Neural cell (in vitro differentiated cells): ENCODE measurements around the gene CRKL. TPM values are rescaled to one million over a fixed set of nuclear protein-coding genes. Genes with fewer than 3 reads are reported as not detected.
A peak's percentile ranks its signal among the peaks of the same experiment; 100 is the strongest.

Experiments used
- H2AFZ ChIP-seq: fragments of 200-600, 300-800 bp; sonication (generic), shearing (Covaris generic); 2 replicates; pipeline ENCODE4 v1.6.0; 2014; ENCODE audit warnings: low read depth, mild to moderate bottlenecking, antibody characterized with exemption, low read length, moderate library complexity
- H3F3A ChIP-seq: fragments of 200-600 bp; shearing (Covaris generic); 2 replicates; pipeline ENCODE4 v1.6.1; 2016; ENCODE audit warnings: mild to moderate bottlenecking, moderate library complexity, mixed read lengths, antibody characterized with exemption, low read length; ENCODE audit not compliant: insufficient read depth, poor library complexity, severe bottlenecking
- H3K27ac ChIP-seq: fragments of 200-600, 300-800 bp; sonication (generic), shearing (Covaris generic); 2 replicates; pipeline ENCODE4 v1.5.1; 2014; ENCODE audit warnings: mild to moderate bottlenecking, low read length, moderate library complexity
- H3K27me3 ChIP-seq: fragments of 300-800, 200-600 bp; sonication (generic), shearing (Covaris generic); 2 replicates; pipeline ENCODE4 v1.6.0; 2014; ENCODE audit warnings: mild to moderate bottlenecking, low read depth, low read length, moderate library complexity; ENCODE audit not compliant: insufficient read depth
- H3K36me3 ChIP-seq: fragments of 300-800, 200-600 bp; sonication (generic), shearing (Covaris generic); 2 replicates; pipeline ENCODE4 v1.5.1; 2014; ENCODE audit warnings: mild to moderate bottlenecking, antibody characterized with exemption, low read length, moderate library complexity; ENCODE audit not compliant: insufficient read depth
- H3K4me2 ChIP-seq: fragments of 300-800, 200-600 bp; sonication (generic), shearing (Covaris generic); 2 replicates; pipeline ENCODE4 v1.6.0; 2014; ENCODE audit warnings: mild to moderate bottlenecking, low read length
- H3K4me3 ChIP-seq: fragments of 300-800, 200-600 bp; sonication (generic), shearing (Covaris generic); 2 replicates; pipeline ENCODE4 v1.5.1; 2014; ENCODE audit warnings: mild to moderate bottlenecking, low read length, moderate library complexity
- H3K79me2 ChIP-seq: fragments of 200-600 bp; shearing (Covaris generic); replicated peaks from 2 replicates; pipeline ENCODE4 v1.6.0; 2014; ENCODE audit warnings: mild to moderate bottlenecking, low read length, moderate library complexity; ENCODE audit not compliant: insufficient read depth
- H3K9ac ChIP-seq: fragments of 300-800, 200-600 bp; sonication (generic), shearing (Covaris generic); 2 replicates; pipeline ENCODE4 v1.6.1; 2016; ENCODE audit warnings: mild to moderate bottlenecking, low read length, mixed read lengths
- H3K9me2 ChIP-seq: fragments of 200-600 bp; shearing (Covaris generic); 2 replicates; pipeline ENCODE4 v1.6.1; 2016; ENCODE audit warnings: mild to moderate bottlenecking, low read length, mixed read lengths; ENCODE audit not compliant: insufficient read depth
- H3K9me3 ChIP-seq: fragments of 200-600, 300-800 bp; sonication (generic), shearing (Covaris generic); 2 replicates; pipeline ENCODE4 v1.6.1; 2016; ENCODE audit warnings: mild to moderate bottlenecking, mixed run types, low read length, moderate library complexity, mixed read lengths
- H4K20me1 ChIP-seq: fragments of 200-600 bp; shearing (Covaris generic); 2 replicates; pipeline ENCODE4 v1.6.1; 2016; ENCODE audit warnings: mild to moderate bottlenecking, mixed run types; ENCODE audit not compliant: insufficient read depth
- EP300 ChIP-seq: fragments of 450-650 bp; conservative IDR thresholded peaks from 2 replicates; pipeline ENCODE4 v1.6.1; 2014; ENCODE audit warnings: antibody characterized with exemption, mild to moderate bottlenecking, moderate library complexity; ENCODE audit not compliant: poor library complexity, severe bottlenecking
- EZH2 ChIP-seq: fragments of 200-600, 300-800 bp; shearing (Covaris generic), sonication (generic); IDR thresholded peaks from 2 replicates; pipeline ENCODE4 v1.6.1; 2014; ENCODE audit warnings: antibody characterized with exemption, low read length, borderline replicate concordance, mild to moderate bottlenecking; ENCODE audit not compliant: insufficient read depth, poor library complexity, severe bottlenecking
- MXI1 ChIP-seq: fragments of 450-650 bp; conservative IDR thresholded peaks from 2 replicates; pipeline ENCODE4 v1.6.1; 2014; ENCODE audit warnings: antibody characterized with exemption, mild to moderate bottlenecking; ENCODE audit not compliant: poor library complexity, severe bottlenecking
- POLR2AphosphoS5 ChIP-seq: IDR thresholded peaks from 2 replicates; pipeline ENCODE4 v1.6.1; 2012
- RAD21 ChIP-seq: fragments of 450-650 bp; conservative IDR thresholded peaks from 2 replicates; pipeline ENCODE4 v1.6.1; 2014; ENCODE audit warnings: antibody characterized with exemption, mild to moderate bottlenecking, moderate library complexity
- SMC3 ChIP-seq: fragments of 450-650 bp; conservative IDR thresholded peaks from 2 replicates; pipeline ENCODE4 v1.6.1; 2014; ENCODE audit warnings: antibody characterized with exemption, mild to moderate bottlenecking, moderate library complexity; ENCODE audit not compliant: poor library complexity
- TAF1 ChIP-seq: IDR thresholded peaks from 2 replicates; pipeline ENCODE4 v1.6.1; 2012; ENCODE audit warnings: low read depth
- polyA plus RNA-seq: library from polyadenylated mRNA; depleted of rRNA; stranded (reverse); fragments of >200 nt; gene quantifications from 2 replicates; pipeline ENCODE4 v1.2.3, GENCODE V29; 2014
- TF ChIP-seq, protein P1 (sequence below): IDR thresholded peaks from 2 replicates; pipeline ENCODE4 v1.6.1; 2012; ENCODE audit warnings: borderline replicate concordance
- TF ChIP-seq, protein P2 (sequence below): fragments of 450-650 bp; IDR thresholded peaks from 2 replicates; pipeline ENCODE4 v1.5.1; 2014; ENCODE audit warnings: antibody characterized with exemption, mild to moderate bottlenecking, moderate library complexity; ENCODE audit not compliant: poor library complexity, severe bottlenecking

CRKL gene
- polyA plus RNA-seq, 1 donor from 2014 or later: 46.8 TPM

DNA sequence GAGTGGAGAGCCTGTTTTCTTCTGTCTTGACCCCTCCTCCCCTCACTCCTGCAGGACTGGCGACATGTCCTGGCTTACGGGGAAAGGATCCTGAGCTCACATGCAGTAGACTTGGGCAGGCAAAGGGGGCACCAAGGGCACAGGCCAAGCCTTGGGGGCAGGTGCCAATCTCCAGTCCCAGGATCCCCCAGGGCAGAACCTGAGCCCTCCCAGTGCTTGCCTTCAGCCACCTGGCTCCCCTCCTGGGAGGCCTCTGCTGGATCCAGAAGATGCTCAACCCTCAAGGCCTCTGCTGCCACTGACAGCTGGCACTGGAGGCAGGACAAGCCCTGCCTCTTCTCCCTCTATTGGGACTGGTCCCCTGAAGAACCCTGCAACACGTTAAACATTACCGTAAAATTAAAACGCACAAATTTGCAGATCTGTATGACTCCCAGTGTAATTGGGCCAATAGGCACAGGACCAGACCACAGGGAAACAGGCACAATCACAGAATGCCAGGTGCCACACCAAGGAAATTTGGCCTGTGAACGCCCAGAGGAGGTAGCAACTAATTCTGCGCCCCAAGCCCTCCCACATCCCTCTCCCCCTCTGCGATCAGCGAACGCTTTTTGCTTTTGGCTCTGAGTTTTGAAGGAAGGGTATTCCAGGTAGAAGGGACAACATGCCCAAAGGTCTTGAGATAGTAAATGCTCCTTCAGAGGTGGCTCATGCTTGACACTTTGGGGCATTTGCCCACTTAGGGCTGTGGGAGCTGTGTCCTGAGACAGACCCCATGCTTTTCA is 63.9 kb downstream of the CRKL start:
- TF ChIP-seq SMC3 (no peak), EZH2 (no peak), TAF1 (no peak), MXI1 (no peak), POLR2AphosphoS5 (no peak), EP300 (no peak), RAD21 (no peak)
- TF ChIP-seq, protein P1, sequence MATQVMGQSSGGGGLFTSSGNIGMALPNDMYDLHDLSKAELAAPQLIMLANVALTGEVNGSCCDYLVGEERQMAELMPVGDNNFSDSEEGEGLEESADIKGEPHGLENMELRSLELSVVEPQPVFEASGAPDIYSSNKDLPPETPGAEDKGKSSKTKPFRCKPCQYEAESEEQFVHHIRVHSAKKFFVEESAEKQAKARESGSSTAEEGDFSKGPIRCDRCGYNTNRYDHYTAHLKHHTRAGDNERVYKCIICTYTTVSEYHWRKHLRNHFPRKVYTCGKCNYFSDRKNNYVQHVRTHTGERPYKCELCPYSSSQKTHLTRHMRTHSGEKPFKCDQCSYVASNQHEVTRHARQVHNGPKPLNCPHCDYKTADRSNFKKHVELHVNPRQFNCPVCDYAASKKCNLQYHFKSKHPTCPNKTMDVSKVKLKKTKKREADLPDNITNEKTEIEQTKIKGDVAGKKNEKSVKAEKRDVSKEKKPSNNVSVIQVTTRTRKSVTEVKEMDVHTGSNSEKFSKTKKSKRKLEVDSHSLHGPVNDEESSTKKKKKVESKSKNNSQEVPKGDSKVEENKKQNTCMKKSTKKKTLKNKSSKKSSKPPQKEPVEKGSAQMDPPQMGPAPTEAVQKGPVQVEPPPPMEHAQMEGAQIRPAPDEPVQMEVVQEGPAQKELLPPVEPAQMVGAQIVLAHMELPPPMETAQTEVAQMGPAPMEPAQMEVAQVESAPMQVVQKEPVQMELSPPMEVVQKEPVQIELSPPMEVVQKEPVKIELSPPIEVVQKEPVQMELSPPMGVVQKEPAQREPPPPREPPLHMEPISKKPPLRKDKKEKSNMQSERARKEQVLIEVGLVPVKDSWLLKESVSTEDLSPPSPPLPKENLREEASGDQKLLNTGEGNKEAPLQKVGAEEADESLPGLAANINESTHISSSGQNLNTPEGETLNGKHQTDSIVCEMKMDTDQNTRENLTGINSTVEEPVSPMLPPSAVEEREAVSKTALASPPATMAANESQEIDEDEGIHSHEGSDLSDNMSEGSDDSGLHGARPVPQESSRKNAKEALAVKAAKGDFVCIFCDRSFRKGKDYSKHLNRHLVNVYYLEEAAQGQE: no peak
- TF ChIP-seq, protein P2, sequence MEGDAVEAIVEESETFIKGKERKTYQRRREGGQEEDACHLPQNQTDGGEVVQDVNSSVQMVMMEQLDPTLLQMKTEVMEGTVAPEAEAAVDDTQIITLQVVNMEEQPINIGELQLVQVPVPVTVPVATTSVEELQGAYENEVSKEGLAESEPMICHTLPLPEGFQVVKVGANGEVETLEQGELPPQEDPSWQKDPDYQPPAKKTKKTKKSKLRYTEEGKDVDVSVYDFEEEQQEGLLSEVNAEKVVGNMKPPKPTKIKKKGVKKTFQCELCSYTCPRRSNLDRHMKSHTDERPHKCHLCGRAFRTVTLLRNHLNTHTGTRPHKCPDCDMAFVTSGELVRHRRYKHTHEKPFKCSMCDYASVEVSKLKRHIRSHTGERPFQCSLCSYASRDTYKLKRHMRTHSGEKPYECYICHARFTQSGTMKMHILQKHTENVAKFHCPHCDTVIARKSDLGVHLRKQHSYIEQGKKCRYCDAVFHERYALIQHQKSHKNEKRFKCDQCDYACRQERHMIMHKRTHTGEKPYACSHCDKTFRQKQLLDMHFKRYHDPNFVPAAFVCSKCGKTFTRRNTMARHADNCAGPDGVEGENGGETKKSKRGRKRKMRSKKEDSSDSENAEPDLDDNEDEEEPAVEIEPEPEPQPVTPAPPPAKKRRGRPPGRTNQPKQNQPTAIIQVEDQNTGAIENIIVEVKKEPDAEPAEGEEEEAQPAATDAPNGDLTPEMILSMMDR: no peak
- no peaks in the 10 kb centered on the region for H3K36me3 ChIP-seq
- no peaks in the 10 kb centered on the region for H3K27me3 ChIP-seq
- H4K20me1 ChIP-seq: no peaks in the 10 kb centered on the region
- peak overlapping the region; percentile 81 for H2AFZ ChIP-seq
- H3K79me2 ChIP-seq: no peaks in the 10 kb centered on the region
- H3K9me3 ChIP-seq: no peaks in the 10 kb centered on the region
- H3K27ac ChIP-seq: peak overlapping the region; percentile 90
- peak overlapping the region; percentile 98 for H3K4me2 ChIP-seq
- no peaks in the 10 kb centered on the region for H3K9me2 ChIP-seq
- H3K9ac ChIP-seq: peak overlapping the region; percentile 83
- H3K4me3 ChIP-seq: peak overlapping the region; percentile 98
- H3F3A ChIP-seq: no peaks in the 10 kb centered on the region

DNA sequence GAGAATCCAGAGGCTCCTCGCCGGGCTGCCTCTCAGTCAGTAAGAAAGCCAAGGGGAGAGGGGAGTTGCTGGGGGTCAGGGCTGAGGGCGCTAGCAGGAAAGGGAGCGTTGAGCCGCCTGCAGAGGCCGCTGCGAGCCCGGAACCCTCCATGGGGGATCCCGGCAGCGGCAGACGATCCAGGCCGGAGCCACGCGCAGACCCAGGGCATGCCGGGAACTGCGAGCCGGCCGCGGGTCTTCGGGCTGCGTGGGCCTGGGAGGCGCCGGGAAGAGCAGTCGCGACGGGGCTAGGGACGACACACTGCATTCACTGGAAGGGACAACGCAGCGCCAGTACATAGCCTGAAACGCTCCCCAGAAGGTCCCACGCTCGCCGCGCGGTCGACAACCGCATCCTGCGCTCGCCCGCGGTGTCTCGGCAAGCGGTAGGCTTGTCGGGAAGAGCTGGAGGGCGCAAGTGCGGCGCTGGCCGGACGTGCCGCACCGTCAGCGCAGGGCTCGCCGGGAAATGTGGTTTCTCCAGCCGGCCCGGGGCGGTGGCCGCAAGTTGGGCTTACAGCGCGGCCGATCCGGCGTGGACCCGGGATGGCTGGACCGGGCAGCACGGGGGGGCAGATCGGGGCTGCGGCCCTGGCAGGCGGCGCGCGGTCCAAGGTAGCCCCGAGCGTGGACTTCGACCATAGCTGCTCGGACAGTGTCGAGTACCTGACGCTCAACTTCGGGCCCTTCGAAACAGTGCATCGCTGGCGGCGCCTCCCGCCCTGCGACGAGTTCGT is 64.8 kb downstream of the CRKL start, which contains the start of gene LZTR1:
Gene LZTR1 (plus strand): TSS at position 511 of the 776 bp plus-strand sequence. CDS start 75 bp downstream, at position 586.
- Histone ChIP-seq H3K9ac (peak within 1 kb of the TSS; percentile 83), H3K79me2 (no peaks in the 10 kb centered on the region), H3K9me2 (no peaks in the 10 kb centered on the region), H3K27me3 (no peaks in the 10 kb centered on the region), H2AFZ (peak within 1 kb of the TSS; percentile 81), H3K27ac (peak within 1 kb of the TSS; percentile 90), H3K36me3 (no peaks in the 10 kb centered on the region), H3F3A (no peaks in the 10 kb centered on the region), H4K20me1 (no peaks in the 10 kb centered on the region), H3K4me3 (peak within 1 kb of the TSS; percentile 98), H3K9me3 (no peaks in the 10 kb centered on the region), H3K4me2 (peak within 1 kb of the TSS; percentile 98)
- TF ChIP-seq, protein P1: peak; percentile 36
- TF ChIP-seq EZH2: no peak
- TF ChIP-seq, protein P2: peak; percentile 84
- TF ChIP-seq EP300: peak; percentile 59
- TF ChIP-seq MXI1: peak; percentile 98
- peak; percentile 82 for TF ChIP-seq SMC3
- TF ChIP-seq TAF1: no peak
- peak; percentile 99 for TF ChIP-seq POLR2AphosphoS5
- TF ChIP-seq RAD21: peak; percentile 74
